ENCODE data around the gene ARHGAP33.

Gene ARHGAP33

GRCh38 chr19:35807633-35808032, 32.3 kb downstream of the ARHGAP33 start:
- H3K4me3 ChIP-seq (ENCODE audit: low read depth, low read length) = no peak overlapping the region
- no peak for TF ChIP-seq CTCF (IDR thresholded peaks at IDR 0.05; ENCODE audit: low read depth, low read length)

- H3K4me3 ChIP-seq (ENCODE audit: low read depth, low read length) = no peak overlapping the region
- TF ChIP-seq CTCF (IDR thresholded peaks at IDR 0.05; ENCODE audit: low read depth, low read length) = no peak
Observed at GRCh38 chr19:35811317-35812219, 36.2 kb downstream of the ARHGAP33 start.

- no peak for TF ChIP-seq CTCF (IDR thresholded peaks at IDR 0.05; ENCODE audit: low read depth, low read length)
- H3K4me3 ChIP-seq (ENCODE audit: low read depth, low read length) = no peak within 1 kb of the TSS
Observed at GRCh38 chr19:35812220-35813042, 37.1 kb downstream of the ARHGAP33 start, which contains the start of gene PRODH2. PRODH2 (minus strand) TSS chr19:35812845; CDS start chr19:35812805, 40 bp downstream.

- no peak for TF ChIP-seq CTCF (IDR thresholded peaks at IDR 0.05; ENCODE audit: low read depth, low read length)
- no peak overlapping the region for H3K4me3 ChIP-seq (ENCODE audit: low read depth, low read length)
Observed at GRCh38 chr19:35813043-35813890, 37.9 kb downstream of the ARHGAP33 start.

- no peak overlapping the region for H3K4me3 ChIP-seq (ENCODE audit: low read depth, low read length)
- no peak for TF ChIP-seq CTCF (IDR thresholded peaks at IDR 0.05; ENCODE audit: low read depth, low read length)
Observed at GRCh38 chr19:35816262-35816661, 40.9 kb downstream of the ARHGAP33 start.

GRCh38 chr19:35816846-35817245, 41.5 kb downstream of the ARHGAP33 start:
- H3K4me3 ChIP-seq (ENCODE audit: low read depth, low read length) = no peak overlapping the region
- no peak for TF ChIP-seq CTCF (IDR thresholded peaks at IDR 0.05; ENCODE audit: low read depth, low read length)

Measured in WI38 (cell line).